HepG2 (cell line): ENCODE data around the gene ACOT9. TPM values are rescaled to one million over a fixed set of nuclear protein-coding genes. Genes with fewer than 3 reads are reported as not detected.
A peak's percentile ranks its signal among the peaks of the same experiment; 100 is the strongest.
"Not testable (repeated sequence)": the region's sequence is repeated elsewhere in the genome, so short reads cannot be mapped to it uniquely, and the experiment has no call there.

Source experiments
- ATAC-seq: fragments of 200-7000 bp; cut with Tn5 transposase; 3 replicates; pipeline ENCODE4 v1.9.1; 2020; ENCODE audit warnings: mild to moderate bottlenecking, moderate library complexity
- BruUV-seq: library from RNA; stranded (reverse); fragments of 400-500 nt; replicated peaks from 2 replicates; lab custom pipeline; 2021; lab: Mats Ljungman, UMichigan
- CTCF ChIA-PET: fragments of 300-600 bp; formaldehyde crosslinking; extraction: SDS; loops from one replicate; lab custom pipeline; 2021; ENCODE audit warnings: low total read pairs, inconsistent platforms, low intra/inter-chr PET ratio; lab: Yijun Ruan, JAX
- POLR2A ChIA-PET: fragments of 350-600 bp; sonication (Branson Sonifier 250); formaldehyde crosslinking; loops from one replicate; lab custom pipeline; 2020; ENCODE audit warnings: antibody characterized with exemption, inconsistent platforms; lab: Yijun Ruan, JAX
- DNase-seq: peaks from one replicate; pipeline ENCODE4 v3.0.0-alpha.2; 2015; ENCODE audit warnings: low spot score
- FAIRE-seq: peaks from 3 replicates; lab custom pipeline; 2011; peaks lifted over from hg19 to GRCh38; lab: Jason Lieb, UNC
- H2AFZ ChIP-seq: one replicate; pipeline ENCODE4 v1.6.1; 2011; ENCODE audit warnings: low read length, inconsistent platforms
- H3K27ac ChIP-seq: fragments of 300-600 bp; 3 replicates; pipeline ENCODE4 v1.8.0; 2011; ENCODE audit warnings: mixed run types, mild to moderate bottlenecking, mixed read lengths, low read length, inconsistent platforms; ENCODE audit not compliant: insufficient read depth; ENCODE audit errors: extremely low read length
- H3K27me3 ChIP-seq, 2 experiments: fragments of 200-600 bp in 1 of 2; 2 replicates in 1 of 2; 3 replicates in 1 of 2; pipeline versions ENCODE4 v1.6.0 to v1.8.0; 2011; ENCODE audit warnings: low read length in 2 of 2, mild to moderate bottlenecking in 2 of 2, moderate library complexity in 2 of 2, inconsistent platforms in 1 of 2; ENCODE audit not compliant: insufficient read depth in 2 of 2, control insufficient read depth in 1 of 2
- H3K36me3 ChIP-seq, 2 experiments: fragments of 200-600 bp in 1 of 2; replicated peaks in 1 of 2; 2 replicates in 1 of 2; 3 replicates in 1 of 2; pipeline versions ENCODE4 v1.5.1 to v1.8.0; 2011; ENCODE audit warnings: low read length in 2 of 2, inconsistent platforms in 1 of 2; ENCODE audit not compliant: insufficient read depth in 2 of 2, control insufficient read depth in 1 of 2
- H3K4me1 ChIP-seq: 2 replicates; pipeline ENCODE4 v1.5.1; 2012; ENCODE audit warnings: low read length, inconsistent platforms; ENCODE audit not compliant: insufficient read depth
- H3K4me2 ChIP-seq: 2 replicates; pipeline ENCODE4 v1.6.0; 2011; ENCODE audit warnings: low read depth, low read length, inconsistent platforms
- H3K4me3 ChIP-seq, 3 experiments: fragments of 200-600 bp in 1 of 3; sonication (generic), shearing (Covaris generic) in 1 of 3; replicated peaks in 1 of 3; 2 replicates each; pipeline ENCODE4 v1.5.1; 2011 to 2016; ENCODE audit warnings: low read length in 3 of 3, inconsistent platforms in 2 of 3, low read depth in 2 of 3, mild to moderate bottlenecking in 2 of 3, control low read depth in 1 of 3, mixed read lengths in 1 of 3; ENCODE audit not compliant: insufficient read depth in 1 of 3
- H3K79me2 ChIP-seq: one replicate; pipeline ENCODE4 v1.6.1; 2011; ENCODE audit warnings: low read length, inconsistent platforms; ENCODE audit not compliant: insufficient read depth
- H3K9ac ChIP-seq: 2 replicates; pipeline ENCODE4 v1.6.0; 2011; ENCODE audit warnings: mild to moderate bottlenecking, low read depth, low read length, inconsistent platforms; ENCODE audit not compliant: insufficient read depth
- H3K9me3 ChIP-seq: 2 replicates; pipeline ENCODE4 v1.5.1; 2012; ENCODE audit warnings: mild to moderate bottlenecking, low read length
- H4K20me1 ChIP-seq: 2 replicates; pipeline ENCODE4 v1.6.0; 2011; ENCODE audit warnings: inconsistent platforms, mild to moderate bottlenecking, low read length, moderate library complexity; ENCODE audit not compliant: insufficient read depth
- CREB1 ChIP-seq, 2 experiments: fragments of 450-650 bp in 1 of 2; IDR thresholded peaks; 2 replicates each; pipeline ENCODE4 v1.6.1; 2016 to 2017; ENCODE audit warnings: control low read depth in 1 of 2, mild to moderate bottlenecking in 1 of 2, missing compliant biosample characterization in 1 of 2, missing genetic modification characterization in 1 of 2
- SIN3A ChIP-seq: IDR thresholded peaks from 2 replicates; pipeline ENCODE4 v1.6.1; 2011; ENCODE audit warnings: low read depth, mild to moderate bottlenecking, control low read depth, low read length, borderline replicate concordance
- YY1 ChIP-seq: IDR thresholded peaks from 2 replicates; pipeline ENCODE4 v1.6.1; 2011; ENCODE audit warnings: low read length, low read depth, moderate library complexity, mild to moderate bottlenecking; ENCODE audit not compliant: insufficient read depth, insufficient replicate concordance
- ZBTB7A ChIP-seq: sonication (generic); formaldehyde crosslinking; IDR thresholded peaks from 2 replicates; pipeline ENCODE4 v1.8.0; 2022; ENCODE audit warnings: mild to moderate bottlenecking, missing genetic modification reagents
- ZMYM3 ChIP-seq: sonication (generic); formaldehyde crosslinking; IDR thresholded peaks from 2 replicates; pipeline ENCODE4 v1.5.1; 2020; ENCODE audit warnings: mild to moderate bottlenecking, missing genetic modification reagents
- WGBS: methylation state at CpG from one replicate; pipeline ENCODE4 v1.1.6; 2017; ENCODE audit warnings: low lambda C conversion rate; 5-methylcytosine and 5-hydroxymethylcytosine counted together
- in situ Hi-C: cut with HindIII; loops from 2 replicates; pipeline ENCODE4 v1.10.0; 2017; ENCODE audit warnings: low pct_unique_long_range_greater_than_20kb; ENCODE audit not compliant: extremely low pct_ligation_motif_present
- intact Hi-C: fragments of 100-400 bp; cut with micrococcal nuclease; formaldehyde crosslinking; loops from one replicate; pipeline ENCODE4 v1.10.0; 2022; ENCODE audit not compliant: unreplicated experiment
- polyA plus RNA-seq, 8 experiments: library from polyadenylated mRNA; depleted of rRNA in 3 of 8; stranded (reverse) in 7 of 8; unstranded in 1 of 8; fragments of >200 nt; fragmentation: Illumina TruSeq in 4 of 8; extraction: Trizol in 4 of 8; gene quantifications; 2 replicates each; pipeline versions ENCODE4 v1.2.1 to v1.2.3, GENCODE V29; 2011 to 2016; ENCODE audit warnings: low read depth in 4 of 8, missing spikeins in 1 of 8, mixed read lengths in 1 of 8; ENCODE audit not compliant: insufficient read depth in 1 of 8
- total RNA-seq, 5 experiments: library from RNA; depleted of rRNA; stranded (reverse); fragments of >200 nt; fragmentation: Illumina TruSeq; extraction: Trizol; gene quantifications; 2 replicates each; pipeline ENCODE4 v1.2.3, GENCODE V29; 2016; ENCODE audit warnings: low read depth in 1 of 5

The ACOT9 gene
- total and polyA plus RNA-seq, 2 of the 13 experiments (the other 11 are each of a cell fraction or from before 2014, with no cell fraction given), result 33.3 to 36.9 TPM

- ATAC-seq; CTCF ChIA-PET; H3K9me3 ChIP-seq; DNase-seq; BruUV-seq; H2AFZ ChIP-seq; FAIRE-seq; H3K27me3 ChIP-seq; in situ Hi-C loops; intact Hi-C loops; H4K20me1 ChIP-seq; H3K36me3 ChIP-seq; TF ChIP-seq CREB1 (IDR thresholded peaks at IDR 0.05): not testable (repeated sequence)
- Histone ChIP-seq H3K4me3 (peak overlapping the region in 2 of 3 experiments; percentile 4 to 79; a peak in 2 of 6 replicates), H3K4me1 (peaks cover 10% of the 10 kb centered on the region; the same call in 1 of the 2 replicates), H3K79me2 (peaks cover 31% of the 10 kb centered on the region), H3K9ac (peak overlapping the region; percentile 47), H3K27ac (peak overlapping the region; percentile 62), H3K4me2 (peak overlapping the region; percentile 73)
- TF ChIP-seq ZMYM3 (CRISPR knock-in tag), result 0 out of 2 replicates have a peak, but pooled peaks have one; percentile 14
- TF ChIP-seq YY1, result peak; percentile 1
- TF ChIP-seq CREB1 (CRISPR knock-in tag; IDR thresholded peaks at IDR 0.05), result peak; percentile 5; the same call in 1 of the 2 replicates
- 74% methylated on average over 11 of the region's 14 CpGs for WGBS
- POLR2A ChIA-PET, result interaction anchor here (0.7 to 1.6 kb wide), 7 partner anchors 27 to 164 kb away, joined by 3 to 12 read pairs (median 6); partner anchors contain the start of genes APOO, CXorf58, PRDX4 and SAT1
Observed at GRCh38 chrX:23743623-23743971, 521 bp upstream of the ACOT9 start.

GRCh38 chrX:23742174-23742696, 841 bp downstream of the ACOT9 start:
- intact Hi-C loops, result no loop called here
- peak overlapping the region; percentile 79 for H3K4me3 ChIP-seq
- peaks cover 10% of the 10 kb centered on the region; the same call in 1 of the 2 replicates for H3K4me1 ChIP-seq
- no peak overlapping the region for H2AFZ ChIP-seq
- H3K9ac ChIP-seq, result peak overlapping the region; percentile 72
- TF ChIP-seq ZBTB7A (CRISPR knock-in tag) (no peak), SIN3A (0 out of 2 replicates have a peak, but pooled peaks have one; percentile 27)
- in situ Hi-C loops, result no loop called here
- DNase-seq, result peak; percentile 32
- no TSS peak for BruUV-seq
- ChIA-PET CTCF (no interaction called here), POLR2A (interaction anchor here (0.8 to 1.6 kb wide), 9 partner anchors 15 to 312 kb away, joined by 3 to 12 read pairs (median 5); partner anchors contain the start of genes APOO, CXorf58, EIF2S3 and SAT1)
- ATAC-seq, result peak; percentile 59
- H3K36me3 ChIP-seq, result no peaks in the 10 kb centered on the region
- no peaks in the 10 kb centered on the region for H3K27me3 ChIP-seq
- peak; percentile 50 for FAIRE-seq
- H3K4me2 ChIP-seq, result peak overlapping the region; percentile 73
- H4K20me1 ChIP-seq, result no peaks in the 10 kb centered on the region
- peak overlapping the region; percentile 59 for H3K27ac ChIP-seq
- 0% methylated on average over 1 of the region's 6 CpGs for WGBS
- peaks cover 37% of the 10 kb centered on the region for H3K79me2 ChIP-seq
- no peaks in the 10 kb centered on the region for H3K9me3 ChIP-seq
